HepG2 (cell line): Measurements from ENCODE around the gene CAPS. TPM values are rescaled to one million over a fixed set of nuclear protein-coding genes. Genes with fewer than 3 reads are reported as not detected.
A peak's percentile ranks its signal among the peaks of the same experiment; 100 is the strongest.

Experiments used
- CEBPB ChIP-seq: IDR thresholded peaks from 2 replicates; pipeline ENCODE4 v1.6.1; 2011; ENCODE audit warnings: low read depth, low read length, improper control_type of control experiment, borderline replicate concordance
- CSRNP1 ChIP-seq: sonication (generic); formaldehyde crosslinking; IDR thresholded peaks from 2 replicates; pipeline ENCODE4 v1.8.1; 2023; ENCODE audit warnings: mild to moderate bottlenecking, missing genetic modification reagents
- DPF2 ChIP-seq: sonication (generic); formaldehyde crosslinking; IDR thresholded peaks from 2 replicates; pipeline ENCODE4 v1.4.0; 2020; ENCODE audit warnings: mild to moderate bottlenecking, low read depth, missing genetic modification reagents, borderline replicate concordance
- KAT8 ChIP-seq: IDR thresholded peaks from 2 replicates; pipeline ENCODE4 v1.6.1; 2016; ENCODE audit warnings: missing genetic modification reagents, missing compliant biosample characterization
- MAFK ChIP-seq, 2 experiments: IDR thresholded peaks in 1 of 2; conservative IDR thresholded peaks in 1 of 2; 2 replicates each; pipeline ENCODE4 v1.6.1; 2011; ENCODE audit warnings: improper control_type of control experiment in 2 of 2, low read length in 2 of 2
- MED8 ChIP-seq: sonication (generic); formaldehyde crosslinking; IDR thresholded peaks from 2 replicates; pipeline ENCODE4 v1.8.1; 2023; ENCODE audit warnings: mild to moderate bottlenecking, missing genetic modification reagents; ENCODE audit not compliant: insufficient replicate concordance
- PATZ1 ChIP-seq: sonication (generic); formaldehyde crosslinking; IDR thresholded peaks from 2 replicates; pipeline ENCODE4 v1.4.0; 2020; ENCODE audit warnings: missing genetic modification reagents
- PHF21A ChIP-seq: sonication (generic); formaldehyde crosslinking; IDR thresholded peaks from 2 replicates; pipeline ENCODE4 v1.5.0; 2020; ENCODE audit warnings: mild to moderate bottlenecking, missing genetic modification reagents
- REPIN1 ChIP-seq: sonication (generic); formaldehyde crosslinking; IDR thresholded peaks from 2 replicates; pipeline ENCODE4 v1.8.0; 2022; ENCODE audit warnings: missing genetic modification reagents, low read depth, mild to moderate bottlenecking, borderline replicate concordance
- SRY ChIP-seq: sonication (generic); formaldehyde crosslinking; IDR thresholded peaks from 2 replicates; pipeline ENCODE4 v1.8.0; 2022; ENCODE audit warnings: mild to moderate bottlenecking, missing genetic modification reagents
- STAG1 ChIP-seq: sonication (generic); formaldehyde crosslinking; IDR thresholded peaks from 2 replicates; pipeline ENCODE4 v1.4.0; 2020; ENCODE audit warnings: missing genetic modification reagents
- ZFP91 ChIP-seq: sonication (generic); formaldehyde crosslinking; IDR thresholded peaks from 2 replicates; pipeline ENCODE4 v1.9.0; 2022; ENCODE audit warnings: missing genetic modification reagents, mild to moderate bottlenecking, borderline replicate concordance
- ZGPAT ChIP-seq: IDR thresholded peaks from 2 replicates; pipeline ENCODE4 v1.6.1; 2016; ENCODE audit warnings: mild to moderate bottlenecking
- ZNF263 ChIP-seq: sonication (generic); formaldehyde crosslinking; IDR thresholded peaks from 2 replicates; pipeline ENCODE4 v1.4.0; 2020; ENCODE audit warnings: missing genetic modification reagents
- ZNF503 ChIP-seq: sonication (generic); formaldehyde crosslinking; IDR thresholded peaks from 2 replicates; pipeline ENCODE4 v1.4.0; 2020; ENCODE audit warnings: missing genetic modification reagents
- ZNF572 ChIP-seq: sonication (generic); formaldehyde crosslinking; IDR thresholded peaks from 2 replicates; pipeline ENCODE4 v1.5.1; 2020; ENCODE audit warnings: mild to moderate bottlenecking, missing genetic modification reagents
- ZNF644 ChIP-seq: IDR thresholded peaks from 2 replicates; pipeline ENCODE4 v1.6.1; 2016; ENCODE audit warnings: low read depth
- ZSCAN12 ChIP-seq: sonication (generic); formaldehyde crosslinking; IDR thresholded peaks from 2 replicates; pipeline ENCODE4 v1.9.0; 2021; ENCODE audit warnings: mild to moderate bottlenecking, missing genetic modification reagents
- polyA plus RNA-seq, 8 experiments: library from polyadenylated mRNA; depleted of rRNA in 3 of 8; stranded (reverse) in 7 of 8; unstranded in 1 of 8; fragments of >200 nt; fragmentation: Illumina TruSeq in 4 of 8; extraction: Trizol in 4 of 8; gene quantifications; 2 replicates each; pipeline versions ENCODE4 v1.2.1 to v1.2.3, GENCODE V29; 2011 to 2016; ENCODE audit warnings: low read depth in 4 of 8, missing spikeins in 1 of 8, mixed read lengths in 1 of 8; ENCODE audit not compliant: insufficient read depth in 1 of 8
- total RNA-seq, 5 experiments: library from RNA; depleted of rRNA; stranded (reverse); fragments of >200 nt; fragmentation: Illumina TruSeq; extraction: Trizol; gene quantifications; 2 replicates each; pipeline ENCODE4 v1.2.3, GENCODE V29; 2016; ENCODE audit warnings: low read depth in 1 of 5

The CAPS gene
- total and polyA plus RNA-seq, 2 of the 13 experiments (the other 11 are each of a cell fraction or from before 2014, with no cell fraction given), result 3.1 TPM

- peak; percentile 54; the same call in 1 of the 2 replicates for TF ChIP-seq ZNF263 (CRISPR knock-in tag)
- TF ChIP-seq ZNF644 (CRISPR knock-in tag), result no peak
- TF ChIP-seq ZNF572 (CRISPR knock-in tag), result no peak
- peak; percentile 71 for TF ChIP-seq ZFP91
- TF ChIP-seq SRY (CRISPR knock-in tag), result no peak
- TF ChIP-seq STAG1, result 0 out of 2 replicates have a peak, but pooled peaks have one; percentile 14
- no peak for TF ChIP-seq ZSCAN12 (CRISPR knock-in tag)
- peak; percentile 90 for TF ChIP-seq CEBPB
- peak; percentile 54 for TF ChIP-seq MED8 (CRISPR knock-in tag)
- peak; percentile 71; the same call in 1 of the 2 replicates for TF ChIP-seq KAT8
- TF ChIP-seq PATZ1 (CRISPR knock-in tag), result peak; percentile 82
- TF ChIP-seq MAFK (conservative IDR thresholded peaks at IDR 0.05 in 1 of 2, IDR thresholded peaks at IDR 0.05 in 1 of 2; ENCODE audit: low read length in 2 of 2), result 0 out of 4 replicates have a peak, but pooled peaks of 1 of the 2 experiments have one; percentile 0
- TF ChIP-seq REPIN1, result peak; percentile 70; the same call in 1 of the 2 replicates
- TF ChIP-seq PHF21A (CRISPR knock-in tag), result peak; percentile 74
- TF ChIP-seq CSRNP1 (CRISPR knock-in tag), result peak; percentile 77
- peak; percentile 55; the same call in 1 of the 2 replicates for TF ChIP-seq ZGPAT (CRISPR knock-in tag)
- peak; percentile 58; the same call in 1 of the 2 replicates for TF ChIP-seq ZNF503
- TF ChIP-seq DPF2, result no peak
Measured at GRCh38 chr19:5908773-5909442, 5.1 kb upstream of the CAPS start (continued).
